ENCODE data around the gene CCR9.

DNA sequence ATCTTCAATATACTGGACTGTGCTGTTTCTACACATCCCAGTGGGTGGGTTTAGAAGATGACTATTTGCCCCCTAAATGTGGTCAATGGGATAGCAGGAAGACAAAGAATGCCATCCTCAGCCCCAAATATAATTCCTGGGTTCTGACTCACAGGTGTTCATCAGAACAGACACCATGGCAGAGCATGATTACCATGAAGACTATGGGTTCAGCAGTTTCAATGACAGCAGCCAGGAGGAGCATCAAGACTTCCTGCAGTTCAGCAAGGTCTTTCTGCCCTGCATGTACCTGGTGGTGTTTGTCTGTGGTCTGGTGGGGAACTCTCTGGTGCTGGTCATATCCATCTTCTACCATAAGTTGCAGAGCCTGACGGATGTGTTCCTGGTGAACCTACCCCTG, 60.0 kb downstream of the CCR9 start:
- TF ChIP-seq, protein P1, sequence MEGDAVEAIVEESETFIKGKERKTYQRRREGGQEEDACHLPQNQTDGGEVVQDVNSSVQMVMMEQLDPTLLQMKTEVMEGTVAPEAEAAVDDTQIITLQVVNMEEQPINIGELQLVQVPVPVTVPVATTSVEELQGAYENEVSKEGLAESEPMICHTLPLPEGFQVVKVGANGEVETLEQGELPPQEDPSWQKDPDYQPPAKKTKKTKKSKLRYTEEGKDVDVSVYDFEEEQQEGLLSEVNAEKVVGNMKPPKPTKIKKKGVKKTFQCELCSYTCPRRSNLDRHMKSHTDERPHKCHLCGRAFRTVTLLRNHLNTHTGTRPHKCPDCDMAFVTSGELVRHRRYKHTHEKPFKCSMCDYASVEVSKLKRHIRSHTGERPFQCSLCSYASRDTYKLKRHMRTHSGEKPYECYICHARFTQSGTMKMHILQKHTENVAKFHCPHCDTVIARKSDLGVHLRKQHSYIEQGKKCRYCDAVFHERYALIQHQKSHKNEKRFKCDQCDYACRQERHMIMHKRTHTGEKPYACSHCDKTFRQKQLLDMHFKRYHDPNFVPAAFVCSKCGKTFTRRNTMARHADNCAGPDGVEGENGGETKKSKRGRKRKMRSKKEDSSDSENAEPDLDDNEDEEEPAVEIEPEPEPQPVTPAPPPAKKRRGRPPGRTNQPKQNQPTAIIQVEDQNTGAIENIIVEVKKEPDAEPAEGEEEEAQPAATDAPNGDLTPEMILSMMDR (IDR thresholded peaks at IDR 0.05; ENCODE audit: insufficient read depth, low read depth, low read length): no peak
- no peak for TF ChIP-seq EZH2 (IDR thresholded peaks at IDR 0.05; ENCODE audit: insufficient read depth, low read length)

Measured in astrocyte (in vitro differentiated cells and primary cell).